Measurements from ENCODE around the gene ZNF750.

DNA sequence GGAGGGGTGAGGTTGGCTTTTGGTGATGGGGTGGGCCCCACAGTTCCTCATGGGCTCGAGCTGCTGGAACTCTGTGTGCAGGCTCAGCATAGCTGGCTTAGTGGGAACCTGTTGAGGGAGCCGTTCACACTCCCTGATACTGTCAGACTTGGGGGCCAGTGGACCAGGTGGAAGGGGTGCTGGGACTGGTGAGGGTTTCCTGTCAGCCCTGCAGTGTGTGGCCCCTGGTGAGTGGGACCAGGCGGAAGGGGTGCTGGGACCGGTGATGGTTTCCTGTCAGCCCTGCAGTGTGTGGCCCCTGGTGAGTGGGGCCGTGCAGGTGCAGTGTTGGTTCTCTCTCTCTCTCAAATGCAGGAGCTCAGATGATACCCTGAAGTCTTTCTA, 45.1 kb upstream of the ZNF750 start:
- TF ChIP-seq POLR2A (IDR thresholded peaks at IDR 0.05; ENCODE audit: low read length) (no peak), GATA1 (IDR thresholded peaks at IDR 0.05; ENCODE audit: low read depth, low read length) (no peak)
